Esophagus squamous epithelium (tissue), 5 donors: ENCODE data around the gene TCOF1. TPM values are rescaled to one million over a fixed set of nuclear protein-coding genes. Genes with fewer than 3 reads are reported as not detected.

ENCODE experiments used
- DNase-seq: peaks from one replicate; lab custom pipeline; 2025; lab: John Stamatoyannopoulos, UW
- H3K27ac ChIP-seq, 4 donors: fragments of 200-600 bp; sonication (generic); one replicate each; pipeline ENCODE4 v1.5.1; 2016 to 2019; ENCODE audit warnings: mild to moderate bottlenecking in 1 of 4
- H3K27me3 ChIP-seq, 4 donors: fragments of 200-600 bp; sonication (generic); 1 replicate in 3 of 4; 2 replicates in 1 of 4; pipeline versions ENCODE4 v1.5.1 to v1.6.0; 2017 to 2021; ENCODE audit warnings: antibody characterized with exemption in 1 of 4
- H3K36me3 ChIP-seq, 3 donors: fragments of 200-600 bp; sonication (generic); one replicate each; pipeline ENCODE4 v1.5.1; 2016 to 2019
- H3K4me1 ChIP-seq, 3 donors: fragments of 200-600 bp; sonication (generic); one replicate each; pipeline ENCODE4 v1.5.1; 2017 to 2019
- H3K4me3 ChIP-seq, 4 donors: fragments of 200-600 bp; sonication (generic); 1 replicate in 3 of 4; 2 replicates in 1 of 4; pipeline ENCODE4 v1.5.1; 2016 to 2019; ENCODE audit warnings: mild to moderate bottlenecking in 2 of 4, moderate library complexity in 1 of 4
- H3K9me3 ChIP-seq, 3 donors: fragments of 200-600 bp; sonication (generic); one replicate each; pipeline ENCODE4 v1.5.1; 2016 to 2019
- POLR2A ChIP-seq, 4 donors: fragments of 450-650 bp; IDR thresholded peaks; one replicate each; pipeline ENCODE4 v1.6.1; 2017; ENCODE audit warnings: antibody characterized with exemption in 4 of 4, mild to moderate bottlenecking in 4 of 4, moderate library complexity in 3 of 4
- WGBS, 2 donors: methylation state at CpG; one replicate each; pipeline ENCODE4 v1.1.5; 2018; 5-methylcytosine and 5-hydroxymethylcytosine counted together
- intact Hi-C: fragments of 100-400 bp; cut with DNase I; formaldehyde crosslinking; loops from one replicate; pipeline ENCODE4 v1.15.0; 2022
- total RNA-seq, 4 donors: library from RNA; depleted of rRNA; stranded (reverse); fragments of >200 nt; gene quantifications; one replicate each; pipeline ENCODE4 v1.1.0, GENCODE V29; 2016
- TF ChIP-seq, protein P1 (sequence below), 6 experiments: fragments of 450-650 bp in 4 of 6; fragments of 200-600 bp in 2 of 6; sonication (generic) in 2 of 6; IDR thresholded peaks; one replicate each; pipeline ENCODE4 v1.5.1; 2016 to 2019; ENCODE audit warnings: antibody characterized with exemption in 6 of 6, mild to moderate bottlenecking in 4 of 6, moderate library complexity in 4 of 6
- donor health status: DM: yes; HTN: yes; CAD: no.

Gene TCOF1
- total RNA-seq, 4 donors from 2014 or later = 18.2 to 41.4 (median 24.8) TPM

- H3K27me3 ChIP-seq = no peaks in the 10 kb centered on the region
- no peak overlapping the region for H3K4me3 ChIP-seq
- no peaks in the 10 kb centered on the region for H3K9me3 ChIP-seq
- H3K27ac ChIP-seq = no peak overlapping the region
- no peaks in the 10 kb centered on the region for H3K36me3 ChIP-seq
- no peak for TF ChIP-seq POLR2A (IDR thresholded peaks at IDR 0.05)
- TF ChIP-seq, protein P1, sequence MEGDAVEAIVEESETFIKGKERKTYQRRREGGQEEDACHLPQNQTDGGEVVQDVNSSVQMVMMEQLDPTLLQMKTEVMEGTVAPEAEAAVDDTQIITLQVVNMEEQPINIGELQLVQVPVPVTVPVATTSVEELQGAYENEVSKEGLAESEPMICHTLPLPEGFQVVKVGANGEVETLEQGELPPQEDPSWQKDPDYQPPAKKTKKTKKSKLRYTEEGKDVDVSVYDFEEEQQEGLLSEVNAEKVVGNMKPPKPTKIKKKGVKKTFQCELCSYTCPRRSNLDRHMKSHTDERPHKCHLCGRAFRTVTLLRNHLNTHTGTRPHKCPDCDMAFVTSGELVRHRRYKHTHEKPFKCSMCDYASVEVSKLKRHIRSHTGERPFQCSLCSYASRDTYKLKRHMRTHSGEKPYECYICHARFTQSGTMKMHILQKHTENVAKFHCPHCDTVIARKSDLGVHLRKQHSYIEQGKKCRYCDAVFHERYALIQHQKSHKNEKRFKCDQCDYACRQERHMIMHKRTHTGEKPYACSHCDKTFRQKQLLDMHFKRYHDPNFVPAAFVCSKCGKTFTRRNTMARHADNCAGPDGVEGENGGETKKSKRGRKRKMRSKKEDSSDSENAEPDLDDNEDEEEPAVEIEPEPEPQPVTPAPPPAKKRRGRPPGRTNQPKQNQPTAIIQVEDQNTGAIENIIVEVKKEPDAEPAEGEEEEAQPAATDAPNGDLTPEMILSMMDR (IDR thresholded peaks at IDR 0.05) = no peak
- intact Hi-C loops = no loop called here
- no peak for DNase-seq
- 80 to 87% methylated on average over 4 to 7 of the region's 7 CpGs for WGBS, 2 donors
- H3K4me1 ChIP-seq = no peaks in the 10 kb centered on the region
These were observed 16.8 kb upstream of the TCOF1 start for GRCh38 chr5:150340614-150341255.

GRCh38 chr5:150341331-150341730, 16.2 kb upstream of the TCOF1 start:
- H3K4me1 ChIP-seq = no peaks in the 10 kb centered on the region
- no peaks in the 10 kb centered on the region for H3K9me3 ChIP-seq
- H3K27me3 ChIP-seq = no peaks in the 10 kb centered on the region
- no peak for DNase-seq
- intact Hi-C loops = no loop called here
- no peak overlapping the region for H3K27ac ChIP-seq
- no peak for TF ChIP-seq POLR2A (IDR thresholded peaks at IDR 0.05)
- TF ChIP-seq, protein P1 (IDR thresholded peaks at IDR 0.05) = no peak
- H3K4me3 ChIP-seq = no peak overlapping the region
- H3K36me3 ChIP-seq = no peaks in the 10 kb centered on the region
- 50 to 60% methylated on average over 2 of the region's 4 CpGs for WGBS, 2 donors

DNA sequence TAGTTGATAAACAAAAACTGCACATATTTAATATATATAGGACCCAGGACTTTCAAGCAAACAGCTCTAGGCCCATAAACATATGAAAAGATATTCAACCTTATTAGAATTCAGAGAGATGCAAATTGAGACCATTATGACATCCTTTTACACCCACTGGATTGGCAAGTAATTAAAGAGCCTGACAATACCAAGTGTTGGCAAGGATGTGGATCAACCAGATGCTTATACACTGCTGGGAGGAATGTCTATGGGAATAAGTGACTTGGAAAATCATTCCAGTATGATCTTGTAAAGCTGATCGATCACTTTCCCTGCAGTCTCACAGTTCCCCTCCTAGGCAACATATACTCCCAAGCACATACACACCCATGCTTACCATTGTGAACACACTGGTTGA, 15.5 kb upstream of the TCOF1 start:
- TF ChIP-seq, protein P1 (IDR thresholded peaks at IDR 0.05) = no peak
- no peak for TF ChIP-seq POLR2A (IDR thresholded peaks at IDR 0.05)
- no peaks in the 10 kb centered on the region for H3K9me3 ChIP-seq
- H3K27ac ChIP-seq = no peak overlapping the region
- DNase-seq = no peak
- no peaks in the 10 kb centered on the region for H3K4me1 ChIP-seq
- intact Hi-C loops = no loop called here
- WGBS, 2 donors = 80 to 91% methylated on average over 1 of the region's 1 CpG
- H3K36me3 ChIP-seq = no peaks in the 10 kb centered on the region
- no peaks in the 10 kb centered on the region for H3K27me3 ChIP-seq
- H3K4me3 ChIP-seq = no peak overlapping the region

DNA sequence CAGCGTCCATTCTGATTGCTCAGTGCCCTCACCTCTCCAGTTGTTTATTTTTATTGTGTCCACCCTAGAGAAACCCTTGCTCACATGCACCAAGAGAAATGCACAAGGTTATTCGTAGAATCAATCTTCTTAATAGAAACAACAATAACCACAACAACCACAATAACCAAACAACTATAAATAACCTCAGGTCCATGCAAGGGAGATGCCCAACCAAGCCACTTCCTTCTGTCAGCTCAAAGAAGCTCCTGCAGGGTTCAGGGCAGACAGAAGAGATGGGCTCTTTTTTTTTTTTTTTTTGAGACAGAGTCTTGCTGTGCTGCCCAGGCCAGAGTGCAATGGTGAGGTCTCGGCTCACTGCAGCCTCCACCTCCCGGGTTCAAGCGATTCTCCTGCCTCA, 14.9 kb upstream of the TCOF1 start:
- DNase-seq = no peak
- Histone ChIP-seq H3K27me3 (no peaks in the 10 kb centered on the region), H3K4me1 (no peaks in the 10 kb centered on the region), H3K27ac (no peak overlapping the region), H3K4me3 (no peak overlapping the region), H3K9me3 (no peaks in the 10 kb centered on the region), H3K36me3 (no peaks in the 10 kb centered on the region)
- WGBS, 2 donors = 85 to 90% methylated on average over 4 to 5 of the region's 5 CpGs
- intact Hi-C loops = no loop called here
- TF ChIP-seq, protein P1 (IDR thresholded peaks at IDR 0.05) = no peak
- TF ChIP-seq POLR2A (IDR thresholded peaks at IDR 0.05) = no peak

DNA sequence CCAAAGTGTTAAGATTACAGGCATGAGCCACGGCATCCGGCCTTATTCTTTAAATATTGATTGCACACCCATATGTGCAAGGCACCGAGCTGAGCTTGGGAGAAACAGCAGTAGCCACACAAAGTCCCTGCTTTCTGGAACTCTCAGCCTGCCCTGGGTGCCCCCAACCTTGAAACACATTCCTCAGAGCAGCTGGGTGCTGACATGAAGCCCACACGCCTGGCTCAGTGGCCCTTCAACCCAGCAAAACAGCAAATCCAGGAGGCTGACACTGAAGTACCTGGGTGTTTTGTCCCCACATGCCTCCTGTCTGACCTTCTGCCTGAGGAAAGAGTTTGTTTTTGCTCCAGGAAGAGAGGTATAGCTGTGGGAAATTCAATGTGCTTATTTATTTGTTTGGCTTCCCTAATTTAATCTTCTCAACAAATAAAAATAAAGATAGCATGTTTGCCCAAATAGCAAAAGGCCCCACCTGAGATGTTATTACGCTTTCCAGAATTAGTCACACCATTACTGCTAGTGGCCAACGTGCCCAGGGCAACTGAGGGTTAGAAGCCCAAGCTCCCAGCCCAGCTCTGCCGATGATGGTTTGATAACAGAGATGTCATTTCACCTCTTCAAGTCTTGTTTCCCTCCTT, 13.4 kb upstream of the TCOF1 start:
- WGBS, 2 donors = 60 to 64% methylated on average over 3 to 7 of the region's 7 CpGs
- Histone ChIP-seq H3K36me3 (no peaks in the 10 kb centered on the region), H3K27ac (no peak overlapping the region), H3K4me1 (no peaks in the 10 kb centered on the region), H3K9me3 (no peaks in the 10 kb centered on the region), H3K27me3 (no peaks in the 10 kb centered on the region), H3K4me3 (no peak overlapping the region)
- intact Hi-C loops = no loop called here
- DNase-seq = no peak
- TF ChIP-seq, protein P1 (IDR thresholded peaks at IDR 0.05) = no peak
- no peak for TF ChIP-seq POLR2A (IDR thresholded peaks at IDR 0.05)
